Measurements from ENCODE around the gene DNAJB8.

DNAJB8 gene

GRCh38 chr3:128484404-128485281, 18.0 kb upstream of the DNAJB8 start:
- in situ Hi-C loops (cut with MboI; ENCODE audit: low sequenced_read_pairs): no loop called here

DNA sequence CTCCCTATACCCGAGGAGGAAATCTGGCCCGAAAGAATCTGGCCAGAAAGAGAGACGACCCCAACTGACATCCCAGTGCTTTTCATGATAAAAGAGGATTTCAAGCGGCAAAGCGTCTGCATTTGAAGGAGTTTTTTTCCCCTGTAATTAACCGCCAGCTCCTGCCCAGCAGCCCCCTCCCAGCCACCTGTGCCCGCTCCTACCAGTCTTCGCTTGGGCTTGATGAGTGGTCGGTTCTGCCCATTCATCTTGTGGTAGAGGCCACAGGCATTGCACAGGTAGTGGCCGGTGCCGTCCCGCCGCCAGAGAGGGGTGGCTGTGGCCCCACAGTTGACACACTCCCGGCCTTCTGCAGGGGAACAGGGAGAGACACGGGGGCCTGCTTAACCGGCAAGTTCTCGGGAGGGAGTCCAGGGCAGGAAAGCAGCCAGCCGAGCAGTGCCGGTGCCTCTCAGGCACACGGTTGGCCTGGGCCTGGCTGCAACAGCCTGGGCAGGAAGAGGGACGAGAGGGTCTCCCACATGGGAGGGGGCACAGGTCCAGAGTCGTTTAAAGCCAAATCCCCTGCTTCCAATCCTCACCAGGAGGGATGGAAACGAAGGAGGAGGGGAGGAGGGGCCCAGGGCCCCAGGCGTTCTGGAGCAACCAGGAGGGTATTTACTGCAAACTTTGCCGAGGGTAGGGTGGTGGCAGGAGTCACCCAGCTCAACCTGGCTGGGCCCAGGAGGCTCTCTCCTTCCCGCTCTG, 17.1 kb upstream of the DNAJB8 start:
- in situ Hi-C loops (cut with MboI; ENCODE audit: low sequenced_read_pairs): no loop called here

DNA sequence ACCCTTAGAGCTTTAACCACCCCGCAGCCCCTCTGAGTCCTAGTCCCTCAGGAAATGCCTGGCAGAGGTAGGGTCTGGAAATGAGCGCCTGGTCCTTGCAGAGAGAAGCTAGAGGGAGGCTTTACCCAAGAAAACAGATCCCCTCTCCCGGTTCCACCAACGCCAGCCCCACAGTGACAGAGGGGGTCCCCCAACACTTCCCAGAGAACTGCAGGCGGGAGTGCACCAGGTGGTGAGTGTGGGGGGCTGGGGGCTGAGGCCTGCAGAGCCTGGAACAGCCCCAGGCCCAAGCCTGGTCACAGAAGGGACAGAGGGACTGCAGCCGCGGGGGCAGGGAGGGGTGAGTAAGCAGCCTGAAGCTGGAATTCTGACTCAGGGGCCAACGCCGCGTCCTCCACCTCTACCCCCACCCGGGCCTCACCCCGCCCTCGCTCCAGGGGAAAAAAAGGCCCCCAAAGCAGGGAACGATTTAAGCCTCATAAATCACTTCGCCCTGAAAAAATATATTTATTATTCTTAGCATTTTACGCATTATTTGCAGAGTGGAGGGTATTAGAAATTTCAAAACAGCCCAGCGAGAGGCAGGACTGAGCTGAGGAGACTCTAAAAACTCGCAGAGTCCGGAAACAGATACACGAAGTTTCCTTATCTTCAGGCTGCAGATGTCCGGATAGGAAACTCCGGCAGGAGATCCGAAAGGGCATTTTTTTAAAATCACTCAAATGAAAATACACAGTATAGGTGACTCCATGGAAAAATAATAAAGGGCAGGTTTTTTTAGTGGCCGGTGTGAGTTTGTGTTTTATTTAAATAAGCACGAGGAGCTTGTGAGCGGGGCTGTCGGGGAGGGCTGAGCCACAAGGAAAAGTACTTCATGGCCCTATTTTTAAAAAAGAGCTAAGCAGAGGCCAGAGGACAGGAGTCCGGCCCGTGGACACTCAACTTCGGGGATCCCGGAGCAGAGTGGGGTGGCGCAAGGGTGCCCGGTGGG, 16.3 kb upstream of the DNAJB8 start:
- in situ Hi-C loops (cut with MboI; ENCODE audit: low sequenced_read_pairs): no loop called here

GRCh38 chr3:128482175-128482574, 15.5 kb upstream of the DNAJB8 start:
- in situ Hi-C loops (cut with MboI; ENCODE audit: low sequenced_read_pairs): no loop called here

GRCh38 chr3:128481438-128481942, 14.8 kb upstream of the DNAJB8 start:
- in situ Hi-C loops (cut with MboI; ENCODE audit: low sequenced_read_pairs): no loop called here

DNA sequence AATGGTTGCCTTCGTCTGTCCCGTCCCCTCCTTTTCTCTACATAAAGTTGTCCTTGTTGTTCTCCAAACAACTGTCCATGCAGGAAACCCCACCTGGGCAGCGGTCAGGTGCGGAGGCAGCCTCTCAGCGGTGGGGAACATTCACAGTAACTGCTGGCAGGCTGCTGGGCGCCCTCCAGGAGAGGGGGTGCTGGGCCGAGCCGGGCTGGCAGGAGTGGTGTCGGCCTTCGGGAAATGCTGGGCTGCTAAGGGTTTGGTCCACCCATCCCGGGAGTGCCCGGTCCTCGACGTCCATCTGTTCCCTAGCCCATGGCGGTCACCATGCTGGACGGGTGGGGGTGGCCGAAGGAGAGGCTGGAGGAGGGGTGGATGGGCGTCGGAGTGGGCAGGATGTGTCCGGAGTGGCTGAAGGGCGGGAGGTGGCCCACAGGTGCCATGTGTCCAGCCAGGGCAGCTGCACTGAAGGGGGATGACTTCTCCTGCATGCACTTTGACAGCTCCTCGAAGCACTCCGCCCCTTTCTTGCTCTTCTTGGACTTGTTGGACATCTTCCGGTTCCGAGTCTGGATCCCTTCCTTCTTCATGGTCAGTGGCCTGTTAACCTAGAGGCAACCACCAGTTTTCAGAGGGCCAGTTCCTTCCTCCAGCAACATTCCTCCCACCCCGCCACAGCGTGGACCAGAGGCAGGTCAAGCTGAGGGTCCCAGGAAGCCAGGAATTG, 14.2 kb upstream of the DNAJB8 start:
- in situ Hi-C loops (cut with MboI; ENCODE audit: low sequenced_read_pairs): no loop called here

DNA sequence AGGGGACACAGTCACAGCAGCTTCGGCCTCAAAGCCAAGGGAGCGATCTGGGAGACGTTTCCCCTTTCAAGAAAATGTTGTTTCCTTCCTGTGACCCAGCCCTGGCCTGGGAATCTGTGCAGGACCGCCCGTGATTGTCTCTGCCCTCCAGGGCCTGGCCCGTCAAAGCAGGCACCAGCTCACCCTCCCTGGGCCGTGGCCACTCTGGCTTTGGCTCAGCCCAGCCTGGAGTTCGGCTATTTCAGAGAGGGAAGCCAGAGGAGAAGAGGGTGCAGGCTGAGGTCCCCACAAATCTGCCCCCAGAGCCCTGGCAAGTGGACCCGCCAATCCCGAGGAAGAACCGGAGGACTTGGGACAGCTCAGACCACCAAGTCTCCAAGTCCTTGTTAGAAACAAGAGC, 13.6 kb upstream of the DNAJB8 start:
- in situ Hi-C loops (cut with MboI; ENCODE audit: low sequenced_read_pairs): no loop called here

- in situ Hi-C loops (cut with MboI; ENCODE audit: low sequenced_read_pairs): no loop called here
Observed at GRCh38 chr3:128479558-128480086, 12.9 kb upstream of the DNAJB8 start.

DNA sequence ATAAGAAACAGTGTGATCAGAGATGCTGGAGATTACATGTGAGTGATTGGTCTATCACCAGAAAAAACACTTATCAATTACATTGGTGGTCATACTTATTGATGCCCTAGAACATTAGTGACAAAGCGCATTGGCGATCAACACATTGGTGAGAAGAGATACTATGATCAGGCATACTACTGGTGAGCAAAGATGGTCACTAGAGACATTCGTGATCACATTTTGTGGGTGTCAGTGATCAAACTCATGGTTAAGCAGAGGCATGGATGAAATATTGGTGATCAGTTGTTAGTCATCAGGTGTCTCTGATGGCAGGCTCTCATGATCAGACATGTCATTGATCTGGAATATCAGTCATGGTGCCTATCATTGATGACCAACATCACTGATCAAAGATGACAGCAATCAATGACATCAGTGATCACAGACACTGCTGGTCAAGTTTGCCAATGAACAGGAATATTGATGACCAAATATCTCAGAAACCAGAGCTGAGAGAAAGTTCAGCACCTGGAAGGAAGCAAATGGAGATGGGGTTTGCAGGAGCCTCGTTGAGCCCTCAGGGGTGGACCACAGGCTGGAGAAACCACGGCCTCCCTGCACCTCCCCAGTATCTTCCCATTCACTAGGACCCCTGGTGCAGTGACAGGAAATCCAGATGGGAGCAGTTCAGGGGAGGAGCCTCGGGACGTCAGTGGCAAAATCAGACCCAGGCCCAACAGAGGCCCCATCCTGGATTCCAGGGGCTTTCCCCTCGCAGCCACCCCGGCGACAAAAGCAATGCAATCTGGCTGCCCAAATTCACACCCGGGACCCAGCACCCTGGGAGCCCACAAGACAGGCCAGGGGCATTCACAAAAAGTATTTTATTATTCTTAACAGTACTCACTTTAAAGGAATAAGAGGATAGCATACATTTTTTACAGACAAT, 12.2 kb upstream of the DNAJB8 start:
- in situ Hi-C loops (cut with MboI; ENCODE audit: low sequenced_read_pairs): no loop called here

- in situ Hi-C loops (cut with MboI; ENCODE audit: low sequenced_read_pairs): no loop called here
Observed at GRCh38 chr3:128476659-128477058, 10.0 kb upstream of the DNAJB8 start.

DNA sequence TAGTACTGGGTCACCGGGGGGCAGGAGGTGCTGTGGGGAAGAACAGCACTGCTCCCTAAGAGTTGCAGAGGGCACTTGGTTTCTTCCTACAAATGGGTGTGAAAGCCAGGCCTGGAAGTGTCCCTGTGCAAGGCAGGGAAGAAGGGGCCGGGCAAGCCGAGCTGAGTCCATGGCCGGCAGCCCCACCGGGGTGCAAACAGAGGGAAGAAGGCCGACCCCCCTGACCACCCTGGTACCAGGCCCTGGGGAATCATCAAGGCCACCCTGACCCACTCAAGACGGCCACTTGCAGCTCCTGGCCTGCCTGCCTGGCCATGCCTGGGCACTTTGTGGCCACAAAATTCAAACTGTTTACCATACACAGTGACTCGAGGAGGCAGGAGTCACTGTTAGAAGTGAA, 8.7 kb upstream of the DNAJB8 start:
- in situ Hi-C loops (cut with MboI; ENCODE audit: low sequenced_read_pairs): no loop called here

- in situ Hi-C loops (cut with MboI; ENCODE audit: low sequenced_read_pairs): no loop called here
Observed at GRCh38 chr3:128473737-128474136, 7.0 kb upstream of the DNAJB8 start.

- in situ Hi-C loops (cut with MboI; ENCODE audit: low sequenced_read_pairs): no loop called here
Observed at GRCh38 chr3:128473180-128473519, 6.5 kb upstream of the DNAJB8 start.

DNA sequence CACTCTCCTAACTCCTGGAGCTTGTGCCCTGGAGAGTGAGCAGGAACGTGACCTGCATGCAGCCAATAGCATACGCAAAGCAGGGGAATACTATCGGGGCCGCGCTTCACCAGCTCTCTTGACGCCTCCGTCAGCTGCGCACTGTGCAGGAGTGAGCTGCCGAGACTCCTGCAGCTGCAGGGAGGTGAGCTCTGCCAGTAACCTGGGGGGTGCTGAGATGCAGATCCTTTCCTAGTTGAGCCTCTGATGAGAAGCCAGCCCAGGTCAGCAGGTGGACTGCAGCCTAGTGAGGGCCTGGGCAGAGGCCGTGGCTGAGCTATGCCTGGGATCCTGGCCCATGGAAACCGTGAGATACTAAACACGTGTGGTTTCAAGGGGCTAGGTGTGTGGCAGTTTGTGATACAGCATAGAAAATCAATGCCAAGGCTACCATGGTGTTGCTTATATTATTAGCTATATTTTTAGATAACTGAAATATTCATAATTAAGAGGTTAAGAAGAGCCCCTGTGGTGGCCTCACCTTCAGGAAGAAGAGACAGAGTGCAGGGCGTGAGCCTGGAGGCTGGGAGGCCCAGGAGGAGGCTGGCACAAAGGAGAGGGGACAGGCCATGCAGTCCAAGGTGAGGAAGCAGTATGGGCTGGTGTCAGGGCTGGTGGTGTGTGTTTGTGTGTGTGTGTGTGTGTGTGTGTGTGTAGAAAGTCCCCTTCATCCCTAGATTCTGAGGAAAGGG, 5.9 kb upstream of the DNAJB8 start:
- in situ Hi-C loops (cut with MboI; ENCODE audit: low sequenced_read_pairs): no loop called here

- in situ Hi-C loops (cut with MboI; ENCODE audit: low sequenced_read_pairs): no loop called here
Observed at GRCh38 chr3:128471720-128472119, 5.0 kb upstream of the DNAJB8 start.

GRCh38 chr3:128471110-128471509, 4.4 kb upstream of the DNAJB8 start:
- in situ Hi-C loops (cut with MboI; ENCODE audit: low sequenced_read_pairs): no loop called here

- in situ Hi-C loops (cut with MboI; ENCODE audit: low sequenced_read_pairs): no loop called here
Observed at GRCh38 chr3:128470134-128470899, 3.6 kb upstream of the DNAJB8 start.

DNA sequence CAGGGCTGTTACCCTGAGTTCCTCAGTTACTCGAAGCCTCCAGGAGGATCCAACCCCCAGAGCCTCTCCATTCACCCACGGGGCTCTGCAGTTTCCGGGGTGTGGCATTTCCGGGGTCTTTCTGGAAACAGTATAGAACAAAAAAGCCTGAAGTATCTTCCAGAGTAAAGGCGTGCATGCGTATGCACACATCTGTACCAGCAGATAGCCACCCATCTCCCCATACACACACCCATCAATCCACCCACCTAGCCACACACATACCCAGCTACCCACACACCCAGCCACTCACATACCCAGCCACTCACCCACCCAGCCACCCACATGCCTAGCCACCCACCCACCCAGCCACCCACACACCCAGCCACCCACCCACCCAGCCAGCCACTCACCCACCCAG, 2.9 kb upstream of the DNAJB8 start:
- in situ Hi-C loops (cut with MboI; ENCODE audit: low sequenced_read_pairs): no loop called here
